Neural cell (in vitro differentiated cells): ENCODE data around the gene SMIM21. TPM values are rescaled to one million over a fixed set of nuclear protein-coding genes. Genes with fewer than 3 reads are reported as not detected.

Experiments used
- H2AFZ ChIP-seq: fragments of 200-600, 300-800 bp; sonication (generic), shearing (Covaris generic); 2 replicates; pipeline ENCODE4 v1.6.0; 2014; ENCODE audit warnings: low read depth, mild to moderate bottlenecking, antibody characterized with exemption, low read length, moderate library complexity
- H3F3A ChIP-seq: fragments of 200-600 bp; shearing (Covaris generic); 2 replicates; pipeline ENCODE4 v1.6.1; 2016; ENCODE audit warnings: mild to moderate bottlenecking, moderate library complexity, mixed read lengths, antibody characterized with exemption, low read length; ENCODE audit not compliant: insufficient read depth, poor library complexity, severe bottlenecking
- H3K27ac ChIP-seq: fragments of 200-600, 300-800 bp; sonication (generic), shearing (Covaris generic); 2 replicates; pipeline ENCODE4 v1.5.1; 2014; ENCODE audit warnings: mild to moderate bottlenecking, low read length, moderate library complexity
- H3K27me3 ChIP-seq: fragments of 300-800, 200-600 bp; sonication (generic), shearing (Covaris generic); 2 replicates; pipeline ENCODE4 v1.6.0; 2014; ENCODE audit warnings: mild to moderate bottlenecking, low read depth, low read length, moderate library complexity; ENCODE audit not compliant: insufficient read depth
- H3K36me3 ChIP-seq: fragments of 300-800, 200-600 bp; sonication (generic), shearing (Covaris generic); 2 replicates; pipeline ENCODE4 v1.5.1; 2014; ENCODE audit warnings: mild to moderate bottlenecking, antibody characterized with exemption, low read length, moderate library complexity; ENCODE audit not compliant: insufficient read depth
- H3K4me2 ChIP-seq: fragments of 300-800, 200-600 bp; sonication (generic), shearing (Covaris generic); 2 replicates; pipeline ENCODE4 v1.6.0; 2014; ENCODE audit warnings: mild to moderate bottlenecking, low read length
- H3K4me3 ChIP-seq: fragments of 300-800, 200-600 bp; sonication (generic), shearing (Covaris generic); 2 replicates; pipeline ENCODE4 v1.5.1; 2014; ENCODE audit warnings: mild to moderate bottlenecking, low read length, moderate library complexity
- H3K79me2 ChIP-seq: fragments of 200-600 bp; shearing (Covaris generic); replicated peaks from 2 replicates; pipeline ENCODE4 v1.6.0; 2014; ENCODE audit warnings: mild to moderate bottlenecking, low read length, moderate library complexity; ENCODE audit not compliant: insufficient read depth
- H3K9ac ChIP-seq: fragments of 300-800, 200-600 bp; sonication (generic), shearing (Covaris generic); 2 replicates; pipeline ENCODE4 v1.6.1; 2016; ENCODE audit warnings: mild to moderate bottlenecking, low read length, mixed read lengths
- H3K9me2 ChIP-seq: fragments of 200-600 bp; shearing (Covaris generic); 2 replicates; pipeline ENCODE4 v1.6.1; 2016; ENCODE audit warnings: mild to moderate bottlenecking, low read length, mixed read lengths; ENCODE audit not compliant: insufficient read depth
- H3K9me3 ChIP-seq: fragments of 200-600, 300-800 bp; sonication (generic), shearing (Covaris generic); 2 replicates; pipeline ENCODE4 v1.6.1; 2016; ENCODE audit warnings: mild to moderate bottlenecking, mixed run types, low read length, moderate library complexity, mixed read lengths
- H4K20me1 ChIP-seq: fragments of 200-600 bp; shearing (Covaris generic); 2 replicates; pipeline ENCODE4 v1.6.1; 2016; ENCODE audit warnings: mild to moderate bottlenecking, mixed run types; ENCODE audit not compliant: insufficient read depth
- EP300 ChIP-seq: fragments of 450-650 bp; conservative IDR thresholded peaks from 2 replicates; pipeline ENCODE4 v1.6.1; 2014; ENCODE audit warnings: antibody characterized with exemption, mild to moderate bottlenecking, moderate library complexity; ENCODE audit not compliant: poor library complexity, severe bottlenecking
- EZH2 ChIP-seq: fragments of 200-600, 300-800 bp; shearing (Covaris generic), sonication (generic); IDR thresholded peaks from 2 replicates; pipeline ENCODE4 v1.6.1; 2014; ENCODE audit warnings: antibody characterized with exemption, low read length, borderline replicate concordance, mild to moderate bottlenecking; ENCODE audit not compliant: insufficient read depth, poor library complexity, severe bottlenecking
- MXI1 ChIP-seq: fragments of 450-650 bp; conservative IDR thresholded peaks from 2 replicates; pipeline ENCODE4 v1.6.1; 2014; ENCODE audit warnings: antibody characterized with exemption, mild to moderate bottlenecking; ENCODE audit not compliant: poor library complexity, severe bottlenecking
- POLR2AphosphoS5 ChIP-seq: IDR thresholded peaks from 2 replicates; pipeline ENCODE4 v1.6.1; 2012
- RAD21 ChIP-seq: fragments of 450-650 bp; conservative IDR thresholded peaks from 2 replicates; pipeline ENCODE4 v1.6.1; 2014; ENCODE audit warnings: antibody characterized with exemption, mild to moderate bottlenecking, moderate library complexity
- SMC3 ChIP-seq: fragments of 450-650 bp; conservative IDR thresholded peaks from 2 replicates; pipeline ENCODE4 v1.6.1; 2014; ENCODE audit warnings: antibody characterized with exemption, mild to moderate bottlenecking, moderate library complexity; ENCODE audit not compliant: poor library complexity
- TAF1 ChIP-seq: IDR thresholded peaks from 2 replicates; pipeline ENCODE4 v1.6.1; 2012; ENCODE audit warnings: low read depth
- polyA plus RNA-seq: library from polyadenylated mRNA; depleted of rRNA; stranded (reverse); fragments of >200 nt; gene quantifications from 2 replicates; pipeline ENCODE4 v1.2.3, GENCODE V29; 2014
- TF ChIP-seq, protein P1 (sequence below): IDR thresholded peaks from 2 replicates; pipeline ENCODE4 v1.6.1; 2012; ENCODE audit warnings: borderline replicate concordance
- TF ChIP-seq, protein P2 (sequence below): fragments of 450-650 bp; IDR thresholded peaks from 2 replicates; pipeline ENCODE4 v1.5.1; 2014; ENCODE audit warnings: antibody characterized with exemption, mild to moderate bottlenecking, moderate library complexity; ENCODE audit not compliant: poor library complexity, severe bottlenecking

SMIM21 gene
- polyA plus RNA-seq, 1 donor from 2014 or later, result not detected

DNA sequence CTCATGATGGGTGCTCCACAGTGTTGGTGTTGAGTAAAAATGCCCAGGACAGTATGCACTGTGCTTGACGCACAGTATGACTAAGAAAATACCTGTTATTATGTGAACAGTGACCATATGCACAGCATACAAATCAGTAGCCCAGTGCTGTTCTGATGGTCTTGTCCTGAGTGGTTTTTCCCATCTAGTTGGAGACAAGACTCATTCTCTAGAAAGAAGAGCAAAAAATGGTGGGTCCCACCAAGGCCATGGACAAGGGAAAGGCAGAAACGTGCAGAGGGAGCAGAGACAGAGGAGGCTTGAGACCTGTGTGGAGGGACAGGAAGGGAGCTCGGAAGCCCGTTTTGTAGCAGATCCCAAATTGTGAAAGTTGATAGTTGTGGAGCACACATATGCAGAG lies 987 bp upstream of the SMIM21 start:
- Histone ChIP-seq H3K4me3 (no peak overlapping the region), H3K9ac (no peak overlapping the region), H3K9me3 (no peaks in the 10 kb centered on the region), H3K4me2 (no peak overlapping the region), H3K27ac (no peak overlapping the region), H3K9me2 (no peaks in the 10 kb centered on the region), H3F3A (no peaks in the 10 kb centered on the region), H3K36me3 (no peaks in the 10 kb centered on the region), H3K27me3 (no peaks in the 10 kb centered on the region), H2AFZ (no peak overlapping the region), H3K79me2 (no peaks in the 10 kb centered on the region), H4K20me1 (no peaks in the 10 kb centered on the region)
- TF ChIP-seq, protein P1, sequence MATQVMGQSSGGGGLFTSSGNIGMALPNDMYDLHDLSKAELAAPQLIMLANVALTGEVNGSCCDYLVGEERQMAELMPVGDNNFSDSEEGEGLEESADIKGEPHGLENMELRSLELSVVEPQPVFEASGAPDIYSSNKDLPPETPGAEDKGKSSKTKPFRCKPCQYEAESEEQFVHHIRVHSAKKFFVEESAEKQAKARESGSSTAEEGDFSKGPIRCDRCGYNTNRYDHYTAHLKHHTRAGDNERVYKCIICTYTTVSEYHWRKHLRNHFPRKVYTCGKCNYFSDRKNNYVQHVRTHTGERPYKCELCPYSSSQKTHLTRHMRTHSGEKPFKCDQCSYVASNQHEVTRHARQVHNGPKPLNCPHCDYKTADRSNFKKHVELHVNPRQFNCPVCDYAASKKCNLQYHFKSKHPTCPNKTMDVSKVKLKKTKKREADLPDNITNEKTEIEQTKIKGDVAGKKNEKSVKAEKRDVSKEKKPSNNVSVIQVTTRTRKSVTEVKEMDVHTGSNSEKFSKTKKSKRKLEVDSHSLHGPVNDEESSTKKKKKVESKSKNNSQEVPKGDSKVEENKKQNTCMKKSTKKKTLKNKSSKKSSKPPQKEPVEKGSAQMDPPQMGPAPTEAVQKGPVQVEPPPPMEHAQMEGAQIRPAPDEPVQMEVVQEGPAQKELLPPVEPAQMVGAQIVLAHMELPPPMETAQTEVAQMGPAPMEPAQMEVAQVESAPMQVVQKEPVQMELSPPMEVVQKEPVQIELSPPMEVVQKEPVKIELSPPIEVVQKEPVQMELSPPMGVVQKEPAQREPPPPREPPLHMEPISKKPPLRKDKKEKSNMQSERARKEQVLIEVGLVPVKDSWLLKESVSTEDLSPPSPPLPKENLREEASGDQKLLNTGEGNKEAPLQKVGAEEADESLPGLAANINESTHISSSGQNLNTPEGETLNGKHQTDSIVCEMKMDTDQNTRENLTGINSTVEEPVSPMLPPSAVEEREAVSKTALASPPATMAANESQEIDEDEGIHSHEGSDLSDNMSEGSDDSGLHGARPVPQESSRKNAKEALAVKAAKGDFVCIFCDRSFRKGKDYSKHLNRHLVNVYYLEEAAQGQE, result no peak
- no peak for TF ChIP-seq TAF1
- no peak for TF ChIP-seq MXI1
- no peak for TF ChIP-seq EP300
- no peak for TF ChIP-seq RAD21
- TF ChIP-seq, protein P2, sequence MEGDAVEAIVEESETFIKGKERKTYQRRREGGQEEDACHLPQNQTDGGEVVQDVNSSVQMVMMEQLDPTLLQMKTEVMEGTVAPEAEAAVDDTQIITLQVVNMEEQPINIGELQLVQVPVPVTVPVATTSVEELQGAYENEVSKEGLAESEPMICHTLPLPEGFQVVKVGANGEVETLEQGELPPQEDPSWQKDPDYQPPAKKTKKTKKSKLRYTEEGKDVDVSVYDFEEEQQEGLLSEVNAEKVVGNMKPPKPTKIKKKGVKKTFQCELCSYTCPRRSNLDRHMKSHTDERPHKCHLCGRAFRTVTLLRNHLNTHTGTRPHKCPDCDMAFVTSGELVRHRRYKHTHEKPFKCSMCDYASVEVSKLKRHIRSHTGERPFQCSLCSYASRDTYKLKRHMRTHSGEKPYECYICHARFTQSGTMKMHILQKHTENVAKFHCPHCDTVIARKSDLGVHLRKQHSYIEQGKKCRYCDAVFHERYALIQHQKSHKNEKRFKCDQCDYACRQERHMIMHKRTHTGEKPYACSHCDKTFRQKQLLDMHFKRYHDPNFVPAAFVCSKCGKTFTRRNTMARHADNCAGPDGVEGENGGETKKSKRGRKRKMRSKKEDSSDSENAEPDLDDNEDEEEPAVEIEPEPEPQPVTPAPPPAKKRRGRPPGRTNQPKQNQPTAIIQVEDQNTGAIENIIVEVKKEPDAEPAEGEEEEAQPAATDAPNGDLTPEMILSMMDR, result no peak
- no peak for TF ChIP-seq POLR2AphosphoS5
- TF ChIP-seq SMC3, result no peak
- no peak for TF ChIP-seq EZH2

DNA sequence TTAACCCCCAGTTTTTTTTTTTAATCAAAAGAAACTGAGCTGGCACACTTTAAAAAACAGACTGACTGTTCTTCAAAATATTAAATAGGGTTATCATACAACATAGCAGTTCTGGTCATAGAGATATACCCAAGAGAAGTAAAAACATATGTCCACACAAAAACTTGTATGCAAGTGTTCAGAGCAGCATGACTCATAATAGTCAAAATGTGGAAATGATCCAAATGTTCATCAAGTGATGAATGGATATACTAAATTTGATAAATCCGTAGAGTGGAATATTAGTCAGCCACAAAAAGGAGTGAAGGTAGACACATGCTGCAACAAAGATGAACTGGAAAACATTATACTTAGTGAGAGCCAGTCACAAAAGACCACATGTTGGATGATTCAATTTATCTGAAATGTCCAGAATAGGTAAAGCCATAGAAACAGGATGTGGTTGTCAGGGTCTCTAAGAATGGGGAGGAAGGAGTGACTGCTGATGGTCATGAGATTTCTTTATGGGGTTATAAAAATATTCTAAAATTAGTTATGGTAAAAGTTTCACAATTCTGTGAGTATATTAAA lies 5.1 kb downstream of the SMIM21 start:
- Histone ChIP-seq H4K20me1 (no peaks in the 10 kb centered on the region), H3K9me2 (no peaks in the 10 kb centered on the region), H3K27ac (no peak overlapping the region), H3K36me3 (no peaks in the 10 kb centered on the region), H2AFZ (no peak overlapping the region), H3K79me2 (no peaks in the 10 kb centered on the region), H3K27me3 (no peaks in the 10 kb centered on the region), H3F3A (no peaks in the 10 kb centered on the region), H3K9ac (no peak overlapping the region), H3K9me3 (peaks cover 3% of the 10 kb centered on the region), H3K4me3 (no peak overlapping the region), H3K4me2 (no peak overlapping the region)
- no peak for TF ChIP-seq SMC3
- TF ChIP-seq TAF1, result no peak
- TF ChIP-seq, protein P1, result no peak
- TF ChIP-seq MXI1, result no peak
- TF ChIP-seq EZH2, result no peak
- TF ChIP-seq, protein P2, result no peak
